HG02759 (cell line): ENCODE measurements around the gene GRIN1.

Source experiments
- ATAC-seq: cut with Tn5 transposase; IDR thresholded peaks from one replicate; pipeline ENCODE4 v1.9.1; 2021; ENCODE audit warnings: mild to moderate bottlenecking, moderate library complexity; ENCODE audit not compliant: unreplicated experiment

Gene GRIN1

DNA sequence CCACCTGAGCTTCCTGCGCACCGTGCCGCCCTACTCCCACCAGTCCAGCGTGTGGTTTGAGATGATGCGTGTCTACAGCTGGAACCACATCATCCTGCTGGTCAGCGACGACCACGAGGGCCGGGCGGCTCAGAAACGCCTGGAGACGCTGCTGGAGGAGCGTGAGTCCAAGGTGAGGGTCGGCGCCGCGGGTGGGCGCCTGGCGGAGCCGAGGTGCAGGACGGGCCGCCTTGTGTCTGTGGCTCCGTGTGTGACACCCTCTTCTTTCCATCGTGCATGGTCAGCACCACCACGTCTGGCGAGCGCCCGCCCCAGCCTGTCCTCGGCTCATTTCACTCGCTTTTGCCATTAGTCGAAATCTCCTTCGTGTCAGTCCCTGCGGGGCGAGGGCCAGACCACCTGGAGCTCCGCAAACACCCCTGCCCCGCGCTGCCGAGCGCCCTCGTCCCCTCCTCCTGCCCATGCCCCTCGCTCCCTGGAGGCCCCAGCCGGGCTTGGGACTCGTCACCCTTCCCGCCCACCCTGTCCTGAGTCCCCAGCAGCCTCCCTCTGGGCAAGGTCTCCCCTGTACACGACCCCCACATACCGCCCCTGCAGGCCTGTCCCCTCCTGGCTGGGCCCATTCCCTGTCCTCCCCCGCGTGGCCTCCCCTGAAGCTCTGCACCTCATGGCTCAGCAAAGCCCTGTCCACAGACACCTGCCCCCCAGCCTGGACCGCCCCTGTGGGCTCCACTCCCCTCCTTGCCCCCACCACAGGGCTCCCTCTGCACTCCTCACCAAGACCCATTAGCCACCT lies 7.0 kb downstream of the GRIN1 start:
- ATAC-seq: no peak

DNA sequence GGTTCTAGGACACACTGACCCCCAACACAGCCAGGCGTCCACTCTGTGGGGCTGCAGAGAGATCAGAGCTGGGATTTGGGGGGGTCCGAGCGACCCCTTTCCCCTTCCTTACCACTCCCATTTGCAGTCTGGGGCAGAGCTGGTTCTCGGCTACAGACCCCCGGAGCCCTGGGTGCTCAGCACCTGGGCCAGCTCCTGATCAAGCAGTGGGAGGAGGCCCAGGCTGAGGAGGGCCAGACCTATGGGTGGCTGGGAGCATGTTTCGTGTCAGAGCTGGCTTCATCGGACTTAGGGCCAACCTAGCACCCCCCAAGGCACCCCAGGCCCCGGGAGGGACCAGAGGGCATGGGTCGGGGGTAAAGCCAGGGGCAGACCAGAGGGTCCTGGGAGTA lies 7.6 kb downstream of the GRIN1 start:
- no peak for ATAC-seq

DNA sequence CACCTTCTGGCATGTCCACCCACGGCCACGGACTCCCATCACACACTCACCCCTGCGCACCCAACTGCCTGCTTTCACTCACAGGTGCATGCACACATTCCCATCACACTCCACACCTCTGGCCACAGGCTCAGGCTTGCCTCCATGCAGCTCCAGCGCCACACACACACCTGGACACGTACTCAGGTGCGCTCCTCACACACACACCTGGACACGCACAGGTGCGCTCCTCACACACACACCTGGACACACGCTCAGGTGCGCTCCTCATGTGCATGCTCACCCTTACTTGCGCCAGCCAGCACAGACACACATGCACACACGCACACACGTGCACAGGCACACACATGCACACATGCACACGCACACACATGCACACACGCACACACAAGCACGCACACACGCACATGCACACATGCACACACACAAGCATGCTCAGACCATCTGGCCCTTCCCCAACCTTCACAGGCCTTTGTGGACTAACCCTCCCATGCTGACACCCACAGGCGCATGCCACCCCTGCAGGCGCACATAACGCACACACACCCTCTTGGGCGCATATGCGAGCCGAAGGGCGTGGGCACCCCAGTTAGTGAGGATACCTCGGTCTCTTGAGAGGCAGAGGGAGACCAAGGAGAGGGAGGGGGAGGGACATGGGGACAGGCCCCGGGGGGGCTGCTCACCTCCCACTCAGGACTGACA lies 8.3 kb downstream of the GRIN1 start:
- ATAC-seq: no peak

DNA sequence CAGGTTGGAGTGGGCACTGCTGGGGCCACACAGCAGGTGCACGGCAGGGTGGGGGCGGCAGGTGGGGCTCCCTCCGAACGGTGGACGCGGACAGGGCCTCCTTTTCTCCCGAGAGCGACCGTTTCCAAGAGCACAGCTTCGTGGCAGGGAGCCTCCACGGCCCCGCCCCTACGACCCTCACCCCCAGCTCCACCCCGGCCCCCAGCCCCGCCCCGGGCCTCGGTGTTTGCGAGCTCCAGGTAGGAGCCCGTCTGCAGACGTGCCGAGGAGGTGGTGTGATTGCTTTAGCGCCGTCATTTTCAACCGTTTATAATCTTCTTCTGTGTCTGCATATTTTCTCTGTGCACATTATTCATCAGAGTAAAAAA lies 8.8 kb downstream of the GRIN1 start:
- ATAC-seq: no peak

DNA sequence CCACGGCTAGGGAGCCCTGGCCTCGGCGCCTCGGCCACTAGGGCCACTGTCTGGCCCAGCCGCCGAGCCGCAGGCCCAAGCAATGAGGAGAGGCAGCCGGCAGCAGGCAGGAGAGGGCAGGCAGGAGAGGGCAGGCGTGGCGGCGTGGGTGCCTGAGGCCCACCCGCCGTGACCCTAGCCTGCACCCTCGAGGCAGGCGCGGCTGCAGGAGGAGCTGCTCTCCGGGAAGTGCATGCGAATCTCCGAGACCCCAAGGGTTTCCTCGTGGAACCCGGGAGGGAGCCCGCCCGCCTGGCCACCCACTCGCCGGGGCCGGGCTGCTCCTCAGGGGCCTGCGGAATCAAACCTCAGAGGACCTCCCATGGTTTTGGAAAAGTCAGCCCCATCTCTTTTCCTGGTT lies 9.3 kb downstream of the GRIN1 start:
- ATAC-seq: no peak

DNA sequence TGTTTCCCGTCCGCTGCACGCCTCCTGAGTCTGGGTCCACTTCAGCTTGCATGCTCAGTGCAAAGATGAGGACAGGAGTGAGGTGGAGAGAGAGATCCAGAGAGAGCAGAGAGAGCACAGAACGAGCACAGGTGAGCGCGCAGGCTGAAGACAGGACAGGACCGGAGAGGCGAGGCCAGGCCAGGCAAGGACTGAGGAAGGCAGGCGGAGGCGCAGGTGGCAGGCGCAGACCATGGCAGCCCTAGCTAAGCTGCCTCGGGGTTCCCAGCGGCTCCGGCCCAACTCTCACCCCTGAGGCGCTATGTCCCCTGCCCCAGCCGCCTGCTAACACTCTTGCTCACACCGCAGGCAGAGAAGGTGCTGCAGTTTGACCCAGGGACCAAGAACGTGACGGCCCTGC lies 9.7 kb downstream of the GRIN1 start:
- ATAC-seq: no peak

DNA sequence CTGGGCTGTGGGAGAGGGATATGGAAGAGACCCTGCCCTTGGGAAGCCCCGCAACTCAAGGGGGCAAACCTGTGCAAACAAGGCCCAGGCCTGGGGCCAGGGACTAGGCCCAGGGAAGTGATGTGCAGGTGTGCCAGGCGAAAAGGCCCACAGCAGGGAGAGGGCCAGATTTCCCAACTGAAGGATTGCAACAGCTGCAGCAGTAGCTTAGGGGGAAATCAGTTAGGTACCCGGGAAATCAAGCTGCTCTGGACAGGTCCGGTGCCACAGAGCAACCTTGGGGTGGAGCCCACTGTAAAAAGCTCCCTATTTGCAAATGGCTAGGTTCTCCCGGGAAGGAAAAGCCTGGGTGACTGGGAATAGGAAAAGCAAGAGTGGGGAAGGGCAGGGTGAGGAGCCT lies 10.4 kb downstream of the GRIN1 start:
- no peak for ATAC-seq

DNA sequence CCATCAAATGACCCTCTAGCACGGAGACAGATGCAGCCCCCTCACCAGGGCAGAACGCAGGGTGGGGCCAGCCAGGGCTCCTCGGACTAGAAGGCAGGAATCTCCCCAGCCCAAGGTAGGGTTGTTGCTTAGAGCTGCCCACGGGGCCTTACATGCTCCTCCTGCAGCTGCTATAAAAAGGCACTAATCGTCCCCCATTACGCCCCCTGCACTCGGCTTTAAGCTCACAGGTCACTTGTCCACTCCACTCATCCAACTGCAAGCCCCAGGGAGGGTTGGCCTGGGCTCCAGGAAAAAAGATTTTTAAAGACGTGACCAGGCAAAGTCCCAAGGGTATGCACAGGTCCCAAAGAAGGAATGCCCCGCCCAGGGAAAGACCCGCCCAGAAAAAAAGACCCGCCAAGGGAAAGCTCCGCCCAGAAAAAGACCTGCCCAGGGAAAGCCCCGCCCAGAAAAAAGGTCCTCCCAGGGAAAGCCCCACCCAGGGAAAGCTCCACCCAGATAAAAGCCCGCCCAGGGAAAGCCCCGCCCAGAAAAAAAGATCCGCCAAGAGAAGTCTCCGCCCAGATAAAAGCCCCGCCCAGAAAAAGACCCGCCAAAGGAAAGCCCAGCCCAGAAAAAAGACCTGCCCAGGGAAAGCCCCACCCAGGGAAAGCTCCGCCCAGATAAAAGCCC lies 11.1 kb downstream of the GRIN1 start:
- peak; percentile 30 for ATAC-seq

DNA sequence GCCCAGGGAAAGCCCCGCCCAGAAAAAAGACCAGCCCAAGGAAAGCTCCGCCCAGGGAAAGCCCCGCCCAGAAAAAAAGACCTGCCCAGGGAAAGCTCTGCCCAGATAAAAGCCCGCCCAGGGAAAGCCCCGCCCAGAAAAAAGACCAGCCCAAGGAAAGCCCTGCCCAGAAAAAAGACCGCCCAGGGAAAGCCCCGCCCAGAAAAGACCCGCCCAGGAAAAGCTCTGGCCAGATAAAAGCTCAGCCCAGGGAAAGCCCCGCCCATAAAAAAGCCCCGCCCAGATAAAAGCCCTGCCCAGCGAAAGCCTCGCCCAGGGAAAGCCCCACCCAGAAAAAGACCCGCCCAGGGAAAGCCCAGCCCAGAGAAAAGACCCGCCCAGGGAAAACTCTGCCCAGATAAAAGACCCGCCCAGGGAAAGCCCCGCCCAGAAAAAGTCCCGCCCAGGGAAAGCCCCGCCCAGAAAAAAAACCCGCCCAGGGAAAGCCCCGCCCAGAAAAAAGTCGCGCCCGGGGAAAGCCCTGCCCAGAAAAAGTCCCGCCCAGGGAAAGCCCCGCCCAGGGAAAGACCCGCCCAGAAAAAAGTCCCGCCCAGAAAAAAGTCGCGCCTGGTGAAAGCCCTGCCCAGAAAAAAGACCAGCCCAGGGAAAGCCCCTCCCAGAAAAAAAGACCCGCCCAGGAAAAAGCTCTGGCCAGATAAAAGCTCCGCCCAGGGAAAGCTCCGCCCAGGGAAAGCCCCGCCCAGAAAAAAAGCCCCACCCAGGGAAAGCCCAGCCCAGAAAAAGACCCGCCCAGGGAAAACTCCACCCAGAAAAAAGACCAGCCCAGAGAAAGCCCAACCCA lies 11.9 kb downstream of the GRIN1 start:
- peak; percentile 57 for ATAC-seq

DNA sequence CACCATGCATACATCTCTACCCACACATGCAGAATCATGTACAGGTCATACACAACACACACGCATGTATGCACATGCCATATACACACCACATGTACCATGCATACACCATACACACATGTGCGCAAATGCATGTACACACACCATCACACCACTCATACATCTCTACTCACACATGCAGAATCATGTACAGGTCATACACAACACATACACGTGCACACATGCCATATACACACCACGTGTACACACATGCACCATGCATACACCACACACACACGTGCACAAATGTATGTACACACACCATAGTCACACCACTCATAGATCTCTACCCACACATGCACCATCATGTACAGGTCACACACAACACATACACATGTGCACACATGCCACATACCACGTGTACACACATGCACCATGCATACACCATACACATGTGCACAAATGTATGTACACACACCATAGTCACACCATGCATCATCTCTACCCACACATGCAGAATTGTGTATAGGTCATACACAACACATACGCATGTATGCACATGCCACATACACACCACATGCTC lies 14.0 kb downstream of the GRIN1 start:
- ATAC-seq: no peak

DNA sequence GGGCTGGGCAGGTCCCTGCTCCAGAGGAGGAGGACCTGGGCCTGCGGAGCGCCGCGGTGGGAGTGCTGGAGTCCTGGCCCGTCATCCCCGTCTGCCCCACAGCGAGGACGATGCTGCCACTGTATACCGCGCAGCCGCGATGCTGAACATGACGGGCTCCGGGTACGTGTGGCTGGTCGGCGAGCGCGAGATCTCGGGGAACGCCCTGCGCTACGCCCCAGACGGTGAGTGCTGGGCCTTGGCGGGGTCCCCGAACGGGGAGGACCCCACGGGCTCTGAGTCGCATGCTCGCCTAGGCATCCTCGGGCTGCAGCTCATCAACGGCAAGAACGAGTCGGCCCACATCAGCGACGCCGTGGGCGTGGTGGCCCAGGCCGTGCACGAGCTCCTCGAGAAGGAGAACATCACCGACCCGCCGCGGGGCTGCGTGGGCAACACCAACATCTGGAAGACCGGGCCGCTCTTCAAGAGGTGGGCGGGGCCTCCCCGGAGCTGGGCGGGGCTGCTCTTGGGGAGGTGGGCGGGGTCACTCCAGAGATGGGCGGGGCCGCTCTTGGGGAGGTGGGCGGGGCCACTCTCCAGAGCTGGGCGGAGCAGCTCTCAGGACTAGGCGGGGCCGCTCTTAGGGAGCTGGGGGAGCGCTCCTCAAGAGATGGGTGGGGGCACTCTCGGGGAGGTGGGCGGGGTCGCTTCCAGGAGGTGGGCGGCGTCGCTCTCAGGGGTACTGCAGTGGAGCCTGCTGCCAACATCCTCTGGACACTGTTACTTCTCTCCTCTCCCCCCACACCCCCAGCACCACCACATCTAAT lies 17.8 kb downstream of the GRIN1 start:
- ATAC-seq: no peak

DNA sequence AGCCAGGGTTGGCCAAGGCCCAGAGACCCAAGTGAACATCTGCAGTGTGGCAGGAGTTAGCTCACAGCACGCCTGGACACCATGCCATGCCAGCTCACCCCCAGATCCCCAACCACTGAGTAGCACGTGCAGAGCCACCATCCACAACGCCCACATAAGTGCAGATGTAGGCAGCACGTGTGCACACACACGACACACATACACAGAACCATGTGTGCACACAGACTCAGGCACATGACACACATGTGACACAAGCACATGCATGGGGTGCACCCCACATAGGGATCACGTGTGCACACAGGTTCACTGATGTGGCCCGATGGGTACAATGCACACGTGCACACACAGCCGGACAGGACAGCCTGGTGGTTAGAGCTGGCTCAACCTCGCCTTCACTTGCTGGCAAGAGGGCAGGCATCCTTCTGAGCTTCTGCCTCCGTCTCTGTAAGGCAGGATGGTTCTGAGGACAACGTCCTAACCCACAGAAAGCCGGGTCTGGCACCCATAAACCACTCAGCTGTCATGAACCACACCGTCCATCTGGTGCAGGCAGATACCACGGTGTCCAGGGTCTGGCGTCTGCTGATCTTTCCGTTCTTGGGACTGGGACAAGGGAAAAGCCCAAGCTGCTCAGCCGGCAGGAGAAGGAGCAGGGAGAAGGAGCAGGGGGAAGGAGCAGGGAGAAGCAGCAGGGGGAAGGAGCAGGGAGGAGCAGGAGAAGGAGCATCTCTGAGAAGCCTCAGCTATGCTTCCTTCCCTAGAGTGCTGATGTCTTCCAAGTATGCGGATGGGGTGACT lies 18.9 kb downstream of the GRIN1 start:
- no peak for ATAC-seq

DNA sequence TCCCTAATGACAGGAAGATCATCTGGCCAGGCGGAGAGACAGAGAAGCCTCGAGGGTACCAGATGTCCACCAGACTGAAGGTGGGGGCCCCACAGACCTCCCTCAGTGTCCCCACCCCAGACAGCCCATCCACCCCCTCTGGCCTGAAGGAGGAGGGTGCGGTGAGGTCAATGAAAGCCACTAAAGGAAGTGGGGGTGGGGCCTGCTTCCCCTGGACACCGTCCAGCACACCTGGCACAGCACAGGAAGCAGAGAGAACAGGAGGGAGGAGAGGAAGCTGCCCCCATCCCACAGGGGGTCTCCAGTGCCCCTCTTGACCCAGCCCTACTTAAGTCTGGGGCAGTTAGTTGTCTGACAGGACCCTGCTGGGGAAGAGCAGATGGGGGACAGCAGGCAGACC lies 19.7 kb downstream of the GRIN1 start:
- ATAC-seq: no peak

DNA sequence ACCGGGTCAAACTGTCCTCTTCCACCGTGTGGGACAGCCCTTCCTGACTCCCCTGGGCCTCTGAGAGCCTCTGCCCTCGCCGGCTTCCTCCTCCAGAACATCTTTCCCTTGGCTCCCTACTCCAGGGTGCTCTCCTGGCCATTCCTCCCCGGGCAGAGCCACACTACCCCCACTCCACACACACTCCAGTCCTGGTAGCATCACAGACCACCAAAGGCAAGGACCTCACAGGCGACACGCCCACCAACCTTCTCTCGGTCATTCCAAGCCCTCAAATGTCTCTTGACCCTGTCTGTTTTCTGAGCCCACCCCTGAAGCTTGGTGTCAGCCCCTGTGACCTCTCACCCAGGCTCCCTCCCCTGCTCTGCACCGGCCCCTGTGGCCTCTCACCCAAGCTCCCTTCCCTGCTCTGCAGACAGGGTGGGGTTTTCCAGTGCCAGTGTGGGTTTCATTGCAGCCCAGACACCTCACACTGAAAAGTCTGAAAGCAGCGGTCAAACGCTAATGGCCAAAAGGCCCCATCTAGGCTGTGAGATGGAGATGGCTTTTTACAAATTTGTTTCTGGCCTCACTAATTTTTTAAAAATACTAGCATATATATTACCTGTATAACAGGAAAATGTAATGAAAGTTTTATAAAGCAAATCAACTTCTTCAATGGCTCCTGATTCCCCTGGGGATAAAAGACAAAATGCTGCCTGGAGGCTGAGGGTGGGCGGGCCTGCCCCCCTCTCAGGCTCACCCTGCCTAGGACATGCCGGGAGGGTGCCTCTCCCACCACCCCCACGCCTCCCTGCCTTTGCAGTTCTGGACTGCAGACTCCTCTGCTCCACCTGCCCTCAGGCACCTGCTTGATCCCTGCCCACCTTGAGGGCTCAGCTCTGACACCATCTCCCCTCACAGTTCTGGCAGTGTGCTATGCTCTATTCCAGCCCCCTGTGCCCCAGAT lies 20.4 kb downstream of the GRIN1 start:
- no peak for ATAC-seq

DNA sequence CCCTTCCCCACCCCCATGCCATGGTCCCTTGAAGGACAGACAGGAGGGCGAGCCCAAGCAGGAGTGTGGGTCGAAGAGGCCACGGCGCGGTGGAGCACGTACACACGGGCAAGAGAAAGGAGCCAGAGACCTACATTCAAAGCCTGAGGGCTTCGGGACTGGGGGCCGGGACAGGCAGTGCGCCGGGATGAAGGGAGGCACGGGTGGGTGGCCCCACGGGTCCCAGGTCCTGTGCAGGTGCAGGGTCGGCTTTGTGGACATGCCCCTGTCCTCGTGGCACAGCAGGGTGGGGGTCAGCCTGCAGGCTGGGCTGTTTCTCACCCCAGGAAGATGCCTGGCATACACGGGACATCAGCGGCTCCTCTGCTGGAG lies 21.1 kb downstream of the GRIN1 start:
- ATAC-seq: no peak

DNA sequence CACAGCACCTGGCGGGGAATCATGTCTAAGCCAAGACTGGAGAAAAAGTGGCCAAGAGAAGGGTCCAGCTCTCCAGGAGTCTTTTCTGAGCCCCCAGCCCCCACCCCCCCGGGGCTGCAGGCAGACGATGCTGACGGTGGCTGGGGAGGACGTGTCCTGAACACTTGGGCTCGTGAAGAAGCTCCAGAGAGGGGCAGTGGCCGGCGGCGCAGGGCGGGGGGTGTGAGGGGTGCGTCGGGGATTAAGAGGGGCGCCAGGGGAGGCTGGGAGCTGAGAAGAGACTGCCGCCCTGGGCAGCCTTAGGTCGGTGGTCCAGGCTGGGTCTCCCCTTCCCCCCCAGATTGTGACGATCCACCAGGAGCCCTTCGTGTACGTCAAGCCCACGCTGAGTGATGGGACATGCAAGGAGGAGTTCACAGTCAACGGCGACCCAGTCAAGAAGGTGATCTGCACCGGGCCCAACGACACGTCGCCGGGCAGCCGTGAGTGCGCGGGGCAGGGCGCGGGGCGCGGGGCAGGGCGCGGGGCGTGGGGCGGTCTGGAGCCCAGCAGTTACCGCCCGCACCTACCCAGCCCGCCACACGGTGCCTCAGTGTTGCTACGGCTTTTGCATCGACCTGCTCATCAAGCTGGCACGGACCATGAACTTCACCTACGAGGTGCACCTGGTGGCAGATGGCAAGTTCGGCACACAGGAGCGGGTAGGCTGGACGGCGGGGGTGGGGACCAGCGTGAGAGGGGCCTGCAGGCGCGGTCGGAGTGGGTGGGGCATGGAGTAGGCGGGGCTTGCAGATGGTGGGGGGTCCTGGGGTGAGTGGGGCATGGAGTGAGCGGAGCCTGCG lies 22.0 kb downstream of the GRIN1 start:
- no peak for ATAC-seq
